Measurements from ENCODE around the gene CORO2A.

GRCh38 chr9:98154678-98155077, 37.8 kb downstream of the CORO2A start:
- TF ChIP-seq CTCF (IDR thresholded peaks at IDR 0.05) (no peak), POLR2A (IDR thresholded peaks at IDR 0.05) (no peak)
